Progenitor cell of endocrine pancreas (in vitro differentiated cells): Measurements from ENCODE around the gene DNAJC1. TPM values are rescaled to one million over a fixed set of nuclear protein-coding genes. Genes with fewer than 3 reads are reported as not detected.
A peak's percentile ranks its signal among the peaks of the same experiment; 100 is the strongest.

ENCODE experiments used
- DNase-seq: peaks from one replicate; pipeline ENCODE4 v3.0.0; 2021; ENCODE audit warnings: low spot score; ENCODE audit not compliant: unreplicated experiment
- H3K27ac Mint-ChIP-seq: 2 replicates; pipeline ENCODE4 v1.8.0; 2021; ENCODE audit warnings: mild to moderate bottlenecking, moderate library complexity, mixed read lengths
- H3K27me3 Mint-ChIP-seq: 2 replicates; pipeline ENCODE4 v1.8.0; 2021; ENCODE audit warnings: mixed read lengths
- H3K36me3 Mint-ChIP-seq: 2 replicates; pipeline ENCODE4 v1.8.0; 2022; ENCODE audit warnings: mixed read lengths; ENCODE audit not compliant: insufficient read depth
- H3K4me1 Mint-ChIP-seq: 2 replicates; pipeline ENCODE4 v1.8.0; 2021; ENCODE audit warnings: low read depth, mixed read lengths
- H3K4me3 Mint-ChIP-seq: 2 replicates; pipeline ENCODE4 v1.8.0; 2021; ENCODE audit warnings: low read depth, mild to moderate bottlenecking, moderate library complexity, mixed read lengths
- H3K9me3 Mint-ChIP-seq: 2 replicates; pipeline ENCODE4 v1.8.0; 2021; ENCODE audit warnings: low read depth, mixed read lengths
- CTCF ChIP-seq: fragments of 200-600 bp; sonication (generic); IDR thresholded peaks from one replicate; pipeline ENCODE4 v1.5.0; 2021; ENCODE audit warnings: antibody characterized with exemption, mild to moderate bottlenecking; ENCODE audit not compliant: unreplicated experiment
- total RNA-seq: library from RNA; stranded (reverse); gene quantifications from 2 replicates; pipeline ENCODE4 v1.2.1, GENCODE V29; 2021

The DNAJC1 gene
- total RNA-seq, 1 donor from 2014 or later, result 28.5 TPM

- Mint-ChIP-seq H3K9me3 (peaks cover 4% of the 10 kb centered on the region), H3K27me3 (no peaks in the 10 kb centered on the region), H3K4me1 (peaks cover 5% of the 10 kb centered on the region), H3K36me3 (peaks cover 4% of the 10 kb centered on the region), H3K27ac (no peak overlapping the region), H3K4me3 (no peak overlapping the region)
- no peak for TF ChIP-seq CTCF
- DNase-seq, result no peak
Measured at GRCh38 chr10:21811245-21811585, 192.3 kb downstream of the DNAJC1 start.

- H3K36me3 Mint-ChIP-seq, result peaks cover 4% of the 10 kb centered on the region
- H3K4me3 Mint-ChIP-seq, result no peak overlapping the region
- peaks cover 8% of the 10 kb centered on the region for H3K4me1 Mint-ChIP-seq
- peaks cover 4% of the 10 kb centered on the region for H3K9me3 Mint-ChIP-seq
- no peak for TF ChIP-seq CTCF
- DNase-seq, result no peak
- H3K27ac Mint-ChIP-seq, result no peak overlapping the region
- H3K27me3 Mint-ChIP-seq, result no peaks in the 10 kb centered on the region
Measured at GRCh38 chr10:21810582-21811244, 192.8 kb downstream of the DNAJC1 start.

GRCh38 chr10:21808550-21808949 is 195.0 kb downstream of the DNAJC1 start:
- H3K27ac Mint-ChIP-seq, result no peak overlapping the region
- DNase-seq, result no peak

GRCh38 chr10:21807180-21807579 is 196.3 kb downstream of the DNAJC1 start:
- DNase-seq, result no peak
- peaks cover 19% of the 10 kb centered on the region for H3K4me1 Mint-ChIP-seq

More at GRCh38 chr10:21808550-21808949, 195.0 kb downstream of the DNAJC1 start:
- H3K27me3 Mint-ChIP-seq, result no peaks in the 10 kb centered on the region
- peaks cover 9% of the 10 kb centered on the region for H3K4me1 Mint-ChIP-seq
- no peaks in the 10 kb centered on the region for H3K9me3 Mint-ChIP-seq
- no peak for TF ChIP-seq CTCF
- H3K4me3 Mint-ChIP-seq, result no peak overlapping the region
- H3K36me3 Mint-ChIP-seq, result no peaks in the 10 kb centered on the region

GRCh38 chr10:21803374-21803773 is 200.2 kb downstream of the DNAJC1 start:
- TF ChIP-seq CTCF, result no peak
- Mint-ChIP-seq H3K9me3 (peaks cover 5% of the 10 kb centered on the region), H3K27me3 (no peaks in the 10 kb centered on the region), H3K27ac (peak overlapping the region; percentile 0), H3K4me3 (no peak overlapping the region), H3K4me1 (peaks cover 20% of the 10 kb centered on the region), H3K36me3 (peaks cover 6% of the 10 kb centered on the region)
- no peak for DNase-seq

More at GRCh38 chr10:21807180-21807579, 196.3 kb downstream of the DNAJC1 start:
- H3K4me3 Mint-ChIP-seq, result no peak overlapping the region
- TF ChIP-seq CTCF, result no peak
- H3K9me3 Mint-ChIP-seq, result no peaks in the 10 kb centered on the region
- H3K36me3 Mint-ChIP-seq, result no peaks in the 10 kb centered on the region
- H3K27ac Mint-ChIP-seq, result no peak overlapping the region
- no peaks in the 10 kb centered on the region for H3K27me3 Mint-ChIP-seq
